ES-I3 (cell line): ENCODE results near the gene DNASE1L1.
A peak's percentile ranks its signal among the peaks of the same experiment; 100 is the strongest.

Experiments
- H3K36me3 ChIP-seq: 2 replicates; pipeline ENCODE4 v1.6.1; 2013; ENCODE audit warnings: mild to moderate bottlenecking, low read length, control low read depth, moderate library complexity; ENCODE audit not compliant: insufficient read depth
- H3K4me1 ChIP-seq: 2 replicates; pipeline ENCODE4 v1.6.1; 2013; ENCODE audit warnings: mild to moderate bottlenecking, control low read depth, low read length; ENCODE audit not compliant: insufficient read depth
- H3K9ac ChIP-seq: 2 replicates; pipeline ENCODE4 v1.6.1; 2013; ENCODE audit warnings: low read depth, mild to moderate bottlenecking, low read length, moderate library complexity
- H3K9me3 ChIP-seq: 2 replicates; pipeline ENCODE4 v1.6.1; 2013; ENCODE audit warnings: mild to moderate bottlenecking, low read length, moderate library complexity; ENCODE audit not compliant: control insufficient read depth, insufficient read depth

DNASE1L1 gene, protein sequence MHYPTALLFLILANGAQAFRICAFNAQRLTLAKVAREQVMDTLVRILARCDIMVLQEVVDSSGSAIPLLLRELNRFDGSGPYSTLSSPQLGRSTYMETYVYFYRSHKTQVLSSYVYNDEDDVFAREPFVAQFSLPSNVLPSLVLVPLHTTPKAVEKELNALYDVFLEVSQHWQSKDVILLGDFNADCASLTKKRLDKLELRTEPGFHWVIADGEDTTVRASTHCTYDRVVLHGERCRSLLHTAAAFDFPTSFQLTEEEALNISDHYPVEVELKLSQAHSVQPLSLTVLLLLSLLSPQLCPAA

DNA sequence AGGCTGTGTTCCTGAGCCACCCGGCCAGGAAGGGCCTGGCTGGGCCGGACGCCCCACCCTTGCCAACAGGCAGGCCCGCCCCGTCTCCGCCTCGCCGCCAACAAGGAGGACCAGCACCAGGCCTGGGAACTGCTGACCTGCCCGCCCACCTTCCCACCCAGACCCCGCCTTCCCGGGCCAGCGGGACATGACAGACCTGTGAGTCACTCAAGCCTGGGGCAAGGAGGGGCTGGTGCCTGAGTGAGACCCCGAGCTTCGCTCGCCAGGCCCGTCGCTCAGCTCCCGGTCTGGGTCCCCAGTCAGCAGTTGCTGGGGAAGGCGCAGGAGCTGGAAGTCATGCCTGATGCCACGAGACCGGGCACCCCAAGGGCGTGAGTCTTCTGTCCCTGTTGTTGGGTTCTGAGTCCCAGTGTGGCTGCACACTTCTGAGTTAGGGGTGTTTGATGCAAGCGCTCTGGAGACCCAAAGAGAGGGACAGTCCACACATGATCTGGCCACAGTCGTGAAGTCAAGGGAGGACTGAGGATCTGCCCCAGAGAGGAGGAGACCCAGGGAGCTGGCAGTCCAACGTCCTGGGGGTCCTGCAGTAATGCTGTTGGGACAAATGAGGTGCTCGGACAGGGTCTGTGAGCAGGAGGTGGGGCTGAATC is at the start of gene DNASE1L1:
Gene DNASE1L1 (minus strand): TSS at position 33 of the 650 bp plus-strand sequence. CDS start 3,686 bp downstream, outside the sequence.
- Histone ChIP-seq H3K36me3 (no peaks in the 10 kb centered on the region), H3K4me1 (no peaks in the 10 kb centered on the region; the same call in 1 of the 2 replicates), H3K9me3 (no peaks in the 10 kb centered on the region), H3K9ac (peak within 1 kb of the TSS; percentile 64)

DNA sequence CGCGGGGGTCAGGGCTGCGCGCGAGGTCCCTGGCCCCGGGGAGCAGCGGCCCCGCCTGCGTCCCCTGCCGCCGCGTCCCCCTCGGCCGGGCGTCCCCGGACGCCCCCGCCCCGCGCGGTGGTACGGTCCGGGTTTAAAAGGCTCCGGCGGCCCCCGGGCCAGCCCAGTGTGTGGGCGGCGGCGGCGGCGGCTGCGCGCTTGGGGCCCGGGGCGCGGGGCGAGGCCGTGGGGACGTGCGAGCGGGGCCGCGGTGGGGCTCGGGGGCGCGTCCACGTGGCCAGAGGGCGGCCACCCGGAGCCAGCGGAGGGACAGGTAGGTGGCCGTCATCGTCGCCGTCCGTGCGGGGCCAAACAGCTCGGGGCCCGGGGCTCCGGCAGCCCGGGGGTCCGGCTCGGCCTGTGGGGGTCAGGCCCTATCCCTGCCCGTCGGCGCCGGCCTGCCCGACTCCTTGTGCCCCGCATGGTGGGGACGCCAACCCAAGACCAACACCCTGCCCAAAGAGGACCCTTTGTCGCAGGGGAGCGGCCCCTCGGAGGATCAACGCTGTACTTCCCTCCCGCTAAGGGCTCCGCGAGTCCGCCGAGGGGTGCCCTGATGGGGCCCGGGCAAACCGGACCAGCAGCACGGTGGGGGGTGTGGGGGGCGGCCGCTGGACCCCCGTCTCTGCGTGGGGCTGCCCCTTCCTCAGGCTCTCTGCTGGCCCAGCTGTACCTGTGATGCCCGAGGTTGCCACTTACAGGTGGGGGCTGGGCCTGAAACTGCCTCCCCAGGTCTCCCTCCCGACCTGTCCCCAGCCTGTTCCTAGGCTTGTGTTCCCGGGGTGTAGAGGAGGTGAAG is 49.3 kb upstream of the DNASE1L1 start, which contains the start of gene PLXNA3:
Gene PLXNA3 (plus strand): TSS at position 166 of the 838 bp plus-strand sequence. CDS start 1,903 bp downstream, outside the sequence.
- Histone ChIP-seq H3K4me1 (no peaks in the 10 kb centered on the region; the same call in 1 of the 2 replicates), H3K36me3 (no peaks in the 10 kb centered on the region), H3K9ac (peak within 1 kb of the TSS; percentile 45; the same call in 1 of the 2 replicates), H3K9me3 (no peaks in the 10 kb centered on the region)

DNA sequence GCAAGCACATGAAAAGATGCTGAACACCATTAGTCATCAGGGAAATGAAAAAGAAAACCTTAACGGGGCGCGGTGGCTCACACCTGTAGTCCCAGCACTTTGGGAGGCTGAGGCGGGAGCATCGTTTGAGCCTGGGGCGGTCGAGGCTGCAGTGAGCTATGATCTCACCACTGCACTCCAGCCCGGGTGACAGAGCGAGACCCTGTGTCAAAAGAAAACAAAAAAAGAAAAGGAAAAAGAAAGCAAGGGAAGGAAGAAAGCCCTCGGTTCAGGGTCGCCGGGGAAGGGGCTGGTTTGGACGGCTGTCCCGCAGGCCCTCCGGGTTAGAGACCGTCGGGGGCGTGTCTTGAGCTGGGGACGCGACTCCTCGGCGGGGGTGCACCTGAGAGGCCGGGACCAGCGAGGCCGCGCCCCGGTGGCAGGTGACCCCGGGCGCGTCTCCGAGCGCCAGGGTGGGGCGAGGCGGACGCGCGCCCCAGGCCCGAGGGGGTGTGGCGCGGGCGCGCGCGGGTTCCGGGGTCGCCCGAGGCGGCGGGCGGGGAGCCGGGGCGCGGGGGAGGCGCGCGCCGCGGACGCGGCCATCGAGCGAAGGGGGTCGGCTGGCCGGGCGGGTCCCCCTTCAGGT is 48.5 kb upstream of the DNASE1L1 start:
- Histone ChIP-seq H3K9me3 (no peaks in the 10 kb centered on the region), H3K9ac (peak overlapping the region; percentile 45; the same call in 1 of the 2 replicates), H3K36me3 (no peaks in the 10 kb centered on the region), H3K4me1 (no peaks in the 10 kb centered on the region; the same call in 1 of the 2 replicates)

DNA sequence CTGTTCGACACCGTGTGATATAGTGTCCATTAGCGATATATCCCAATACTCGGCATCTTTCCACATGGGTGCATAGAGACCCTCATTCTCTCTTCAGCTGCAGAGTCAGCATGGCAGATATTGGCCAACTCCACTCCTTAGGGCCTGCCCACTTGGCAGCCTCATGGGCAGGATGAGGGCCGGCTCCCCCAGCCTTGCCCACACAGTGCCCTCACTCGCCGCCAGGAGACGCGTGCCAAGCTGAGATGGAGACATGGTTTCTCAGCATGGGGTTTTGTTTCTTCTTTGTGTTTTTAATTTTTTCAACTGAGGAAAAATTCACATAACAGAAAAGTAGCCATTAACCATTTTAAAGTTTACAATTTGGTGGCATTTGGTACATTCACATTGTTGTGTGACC is 43.8 kb upstream of the DNASE1L1 start:
- no peaks in the 10 kb centered on the region for H3K36me3 ChIP-seq
- no peaks in the 10 kb centered on the region for H3K4me1 ChIP-seq
- H3K9ac ChIP-seq = no peak overlapping the region
- H3K9me3 ChIP-seq = no peaks in the 10 kb centered on the region

DNA sequence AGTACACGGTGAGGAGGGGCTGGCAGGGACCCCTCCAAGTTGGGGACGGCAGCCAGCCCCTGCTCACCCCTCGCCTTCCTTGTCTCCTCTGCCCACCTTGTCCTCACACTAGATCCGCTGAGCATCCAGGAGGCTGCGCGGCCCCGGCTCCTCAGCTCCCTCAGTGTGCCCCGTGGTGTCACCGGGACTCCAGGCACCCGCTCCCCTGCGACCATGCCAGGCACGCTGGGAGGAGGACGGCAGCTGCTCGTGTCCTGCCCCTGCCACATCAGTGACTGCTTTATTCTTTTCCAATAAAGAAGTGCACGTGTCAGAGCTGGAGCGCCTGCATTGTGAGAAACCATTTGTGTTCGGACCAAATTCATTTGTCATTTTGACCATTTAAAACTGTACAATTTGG is 41.3 kb upstream of the DNASE1L1 start:
- no peaks in the 10 kb centered on the region for H3K9me3 ChIP-seq
- H3K9ac ChIP-seq = no peak overlapping the region
- no peaks in the 10 kb centered on the region for H3K4me1 ChIP-seq
- H3K36me3 ChIP-seq = no peaks in the 10 kb centered on the region; the same call in 1 of the 2 replicates

DNA sequence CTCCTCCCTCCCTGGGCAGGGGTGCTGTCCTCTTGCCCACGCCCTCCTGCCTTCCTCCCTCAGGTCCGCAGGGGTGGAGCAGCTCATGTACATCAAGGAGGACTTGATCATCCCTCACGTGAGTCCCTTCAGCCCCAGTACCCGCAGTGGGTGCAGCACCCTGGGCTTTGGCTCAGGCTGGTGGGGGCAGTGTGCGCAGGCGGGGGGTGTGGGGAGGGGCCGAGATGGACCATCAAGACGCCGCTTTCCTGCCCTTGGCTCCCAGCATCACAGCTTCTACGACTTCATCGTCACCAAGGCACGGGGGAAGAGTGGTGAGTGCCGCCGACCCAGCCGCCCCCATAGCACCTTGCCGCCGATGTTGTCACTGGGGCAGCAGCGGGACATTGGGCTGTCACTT is 40.6 kb upstream of the DNASE1L1 start:
- no peaks in the 10 kb centered on the region for H3K4me1 ChIP-seq
- no peaks in the 10 kb centered on the region for H3K9me3 ChIP-seq
- H3K9ac ChIP-seq = no peak overlapping the region
- H3K36me3 ChIP-seq = no peaks in the 10 kb centered on the region; the same call in 1 of the 2 replicates

DNA sequence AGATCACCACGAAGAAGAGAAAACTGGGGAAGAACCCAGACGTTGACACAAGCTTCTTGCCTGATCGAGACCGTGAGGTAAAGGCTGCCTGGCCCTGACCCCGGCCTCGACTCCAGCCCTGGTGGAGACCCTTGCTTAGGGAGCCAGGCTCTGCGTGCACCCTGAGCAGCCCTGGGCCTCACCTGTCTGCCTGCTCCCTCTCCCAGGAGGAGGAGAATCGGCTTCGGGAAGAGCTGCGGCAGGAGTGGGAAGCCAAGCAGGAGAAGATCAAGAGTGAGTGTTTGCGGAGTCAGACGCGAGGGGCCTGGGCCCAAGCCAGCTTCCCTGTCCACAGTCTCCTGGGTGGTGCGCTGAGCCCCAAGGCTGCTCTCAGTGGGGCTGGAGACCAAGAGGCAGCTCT is 39.4 kb upstream of the DNASE1L1 start:
- Histone ChIP-seq H3K9me3 (no peaks in the 10 kb centered on the region), H3K4me1 (no peaks in the 10 kb centered on the region; the same call in 1 of the 2 replicates), H3K9ac (no peak overlapping the region), H3K36me3 (no peaks in the 10 kb centered on the region; the same call in 1 of the 2 replicates)

DNA sequence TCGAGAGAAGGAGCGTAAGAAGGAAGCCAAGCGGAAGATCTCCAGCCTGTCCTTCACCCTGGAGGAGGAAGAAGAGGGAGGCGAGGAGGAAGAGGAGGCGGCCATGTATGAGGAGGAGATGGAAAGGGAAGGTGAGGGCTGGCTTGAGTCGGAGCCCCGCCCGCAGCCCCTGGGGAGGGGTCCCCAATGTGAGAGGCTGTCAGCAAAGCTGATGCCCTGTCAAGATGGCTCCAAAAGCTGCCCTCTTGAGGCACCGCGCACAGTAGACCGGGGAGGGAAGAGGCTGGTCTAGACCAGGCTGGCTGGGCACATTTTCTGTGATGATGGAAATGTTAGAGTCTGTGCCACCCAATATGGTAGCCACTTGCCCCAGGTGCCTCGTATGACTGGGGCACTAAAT is 37.4 kb upstream of the DNASE1L1 start:
- Histone ChIP-seq H3K9me3 (no peaks in the 10 kb centered on the region), H3K36me3 (no peaks in the 10 kb centered on the region; the same call in 1 of the 2 replicates), H3K9ac (no peak overlapping the region), H3K4me1 (no peaks in the 10 kb centered on the region; the same call in 1 of the 2 replicates)

DNA sequence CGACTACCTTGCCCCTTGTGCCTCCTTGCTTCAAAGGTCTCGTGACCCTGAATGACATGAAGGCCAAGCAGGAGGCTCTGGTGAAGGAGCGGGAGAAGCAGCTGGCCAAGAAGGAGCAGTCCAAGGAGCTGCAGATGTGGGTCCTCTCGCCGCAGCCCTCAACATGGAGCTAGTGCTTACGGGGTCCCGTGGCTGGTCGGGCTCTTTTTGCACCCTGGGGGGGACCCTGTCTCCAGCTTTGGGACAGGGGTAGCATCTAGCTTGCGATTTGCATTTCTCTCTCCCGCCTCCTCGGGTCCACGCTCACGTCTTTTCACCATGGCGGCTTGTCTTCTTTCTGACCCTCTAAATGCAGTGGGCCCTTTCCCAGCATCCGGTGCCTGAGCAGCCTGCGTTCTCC is 36.7 kb upstream of the DNASE1L1 start:
- Histone ChIP-seq H3K4me1 (no peaks in the 10 kb centered on the region; the same call in 1 of the 2 replicates), H3K36me3 (peaks cover 3% of the 10 kb centered on the region; the same call in 1 of the 2 replicates), H3K9ac (no peak overlapping the region), H3K9me3 (no peaks in the 10 kb centered on the region)

DNA sequence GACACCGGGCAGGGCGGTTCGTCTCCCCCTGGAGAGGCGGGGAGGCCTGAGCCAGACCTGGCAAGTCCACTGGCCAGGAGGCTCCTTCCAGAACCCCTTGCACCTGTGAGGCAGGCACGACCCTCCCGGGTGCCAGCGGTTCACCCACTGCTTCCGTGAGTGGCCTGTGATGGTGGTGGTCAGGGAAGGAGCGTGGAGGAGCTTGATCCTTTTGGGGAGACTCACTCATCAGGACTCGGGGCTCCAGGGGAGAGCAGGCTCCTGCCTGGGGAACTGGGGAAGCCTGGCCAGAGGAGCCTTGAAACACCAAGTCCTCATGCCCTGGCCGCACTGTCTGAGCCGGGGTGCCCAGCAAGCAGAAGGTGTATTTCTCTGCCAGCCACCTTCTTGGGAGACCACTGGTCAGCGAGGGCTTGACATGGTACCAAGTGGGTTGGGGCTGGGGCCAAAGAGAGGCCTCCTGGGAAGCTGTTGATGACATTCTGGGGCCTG is 35.7 kb upstream of the DNASE1L1 start:
- peaks cover 3% of the 10 kb centered on the region; the same call in 1 of the 2 replicates for H3K36me3 ChIP-seq
- no peaks in the 10 kb centered on the region; the same call in 1 of the 2 replicates for H3K4me1 ChIP-seq
- H3K9ac ChIP-seq = peak overlapping the region; percentile 63
- no peaks in the 10 kb centered on the region for H3K9me3 ChIP-seq

DNA sequence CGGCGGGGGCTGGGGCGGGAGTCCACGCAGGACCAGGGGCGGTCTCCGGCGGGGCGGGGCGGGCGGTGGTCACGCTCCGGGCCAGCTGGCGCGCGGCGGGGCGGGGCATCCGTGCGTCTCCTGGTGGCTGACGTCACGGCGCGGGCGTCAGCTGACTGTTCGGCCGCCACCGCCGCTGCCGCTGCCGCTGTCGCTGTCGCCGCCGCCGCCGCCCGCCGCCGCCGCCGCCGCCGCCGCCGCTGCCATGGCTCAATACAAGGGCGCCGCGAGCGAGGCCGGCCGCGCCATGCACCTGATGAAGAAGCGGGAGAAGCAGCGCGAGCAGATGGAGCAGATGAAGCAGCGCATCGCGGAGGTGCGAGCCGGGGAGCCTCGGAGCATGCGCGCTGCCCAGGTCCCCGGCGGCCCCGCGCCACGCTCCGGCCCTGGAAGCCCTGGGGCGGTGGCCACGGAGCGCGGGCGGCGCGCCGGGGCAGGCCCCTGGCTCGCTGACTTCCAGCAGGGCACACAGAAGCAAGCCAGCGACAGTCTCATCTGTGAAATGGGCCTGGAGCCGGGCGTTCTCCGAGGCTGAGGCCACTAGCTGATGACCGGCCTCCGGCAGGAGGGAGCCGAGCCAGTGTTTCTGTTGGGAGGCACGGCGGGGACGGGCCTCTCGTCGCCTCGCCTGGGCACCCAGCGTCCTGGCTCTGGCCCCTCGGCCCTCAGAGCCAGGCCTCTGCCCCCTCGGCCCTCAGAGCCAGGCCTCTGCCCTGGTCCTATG is 35.1 kb upstream of the DNASE1L1 start, which contains the start of gene FAM50A:
Gene FAM50A (plus strand): TSS at position 150 of the 763 bp plus-strand sequence. CDS start 95 bp downstream, at position 245.
- Histone ChIP-seq H3K9me3 (no peaks in the 10 kb centered on the region), H3K4me1 (no peaks in the 10 kb centered on the region; the same call in 1 of the 2 replicates), H3K36me3 (peaks cover 3% of the 10 kb centered on the region; the same call in 1 of the 2 replicates), H3K9ac (peak within 1 kb of the TSS; percentile 63)

DNA sequence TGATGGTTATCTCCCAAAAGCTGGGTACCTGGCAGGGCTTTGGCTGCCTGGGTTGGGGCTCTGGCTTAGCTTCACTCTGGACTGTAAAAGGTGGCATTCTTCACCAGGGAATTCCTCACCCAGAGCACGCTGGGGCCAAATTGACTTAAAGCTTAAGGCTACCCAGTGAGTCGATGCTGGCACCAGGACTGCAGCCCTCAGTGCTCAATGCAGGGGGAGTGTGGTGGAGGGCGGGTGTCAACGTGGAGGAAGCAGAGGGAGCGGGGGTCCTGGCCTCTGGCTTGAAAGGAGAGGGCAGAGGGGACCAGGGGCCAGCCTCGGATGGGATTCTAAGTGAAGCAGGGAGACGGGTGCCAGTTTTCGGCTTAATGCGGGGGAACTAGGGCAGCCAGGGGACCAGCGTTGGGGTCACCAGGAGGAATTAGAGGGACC is 34.4 kb upstream of the DNASE1L1 start:
- Histone ChIP-seq H3K9me3 (no peaks in the 10 kb centered on the region), H3K36me3 (peaks cover 8% of the 10 kb centered on the region; the same call in 1 of the 2 replicates), H3K4me1 (no peaks in the 10 kb centered on the region; the same call in 1 of the 2 replicates), H3K9ac (peak overlapping the region; percentile 56)
